Activated CD8-positive, alpha-beta memory T cell treated with anti-CD3 and anti-CD28 coated beads, Interleukin-2, amount 50 U/mL, for 1 hour (primary cell): ENCODE data around the gene HIVEP2.

Experiments used
- DNase-seq: peaks from one replicate; pipeline ENCODE4 v3.0.0-alpha.2; 2020; ENCODE audit errors: extremely low read depth

The HIVEP2 gene

DNA sequence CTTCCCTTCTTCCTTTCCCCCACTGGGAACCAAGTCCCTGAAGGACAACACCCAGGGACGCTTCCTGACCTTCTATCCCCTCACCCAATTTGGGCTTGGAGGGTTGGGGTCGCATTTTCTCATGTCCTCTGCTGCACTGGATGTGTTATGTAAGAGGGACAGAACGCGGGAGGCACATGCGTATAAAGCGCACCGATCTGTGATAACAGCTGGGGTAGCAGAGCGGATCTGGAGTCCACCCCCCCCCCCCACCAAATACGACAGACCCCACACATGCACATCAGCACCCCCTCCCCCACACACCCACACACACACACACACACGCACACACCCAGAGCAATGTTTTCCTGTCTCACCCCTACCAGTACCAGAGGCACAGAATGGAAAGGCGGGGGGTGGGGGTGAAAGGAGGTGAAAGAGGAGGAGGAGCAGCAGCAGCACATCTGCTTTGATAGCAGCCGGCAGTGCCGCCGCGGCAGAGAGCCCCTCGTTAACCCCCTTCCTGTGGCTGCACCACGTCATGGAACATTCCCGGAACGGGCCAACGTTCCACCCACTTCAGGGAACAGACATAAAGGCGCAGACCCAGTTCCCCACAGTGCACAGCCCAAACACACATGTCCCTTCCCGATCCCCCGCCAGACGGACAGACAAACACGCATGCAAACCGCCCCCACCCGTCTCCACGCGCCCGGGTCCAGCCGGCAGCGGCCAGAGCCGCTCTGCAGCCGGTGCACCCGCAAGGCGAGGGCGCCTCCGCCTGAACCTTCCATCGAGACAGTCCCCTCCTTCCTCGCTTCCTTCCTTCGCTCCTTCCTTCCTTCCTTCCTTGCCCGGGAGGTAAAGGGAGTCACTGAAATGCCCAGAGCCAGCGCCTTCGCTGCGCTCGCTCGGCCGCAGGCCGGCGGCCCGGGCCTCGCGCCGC, 590 bp downstream of the HIVEP2 start:
- peak; percentile 98 for DNase-seq

DNA sequence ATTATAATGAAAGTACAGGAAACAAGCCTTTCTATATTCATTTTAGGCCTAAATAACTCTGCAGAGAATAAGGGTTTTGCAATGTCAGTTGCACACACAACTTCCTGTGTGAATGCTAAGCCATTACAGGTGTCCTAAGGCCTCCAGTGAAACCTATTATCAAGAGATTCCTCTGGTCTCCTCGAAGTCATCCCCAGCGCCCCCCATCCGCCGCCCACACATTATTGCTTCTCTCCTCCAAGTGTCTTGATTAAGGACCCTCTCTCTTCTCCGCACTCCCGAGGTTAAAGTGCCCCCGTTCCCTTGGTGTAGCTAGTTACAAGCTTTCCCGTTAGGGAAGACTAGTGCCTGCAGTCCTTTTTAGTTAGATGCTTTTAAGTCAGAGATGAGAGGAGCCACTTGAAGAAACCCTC, 1.3 kb downstream of the HIVEP2 start:
- peak; percentile 8 for DNase-seq

DNA sequence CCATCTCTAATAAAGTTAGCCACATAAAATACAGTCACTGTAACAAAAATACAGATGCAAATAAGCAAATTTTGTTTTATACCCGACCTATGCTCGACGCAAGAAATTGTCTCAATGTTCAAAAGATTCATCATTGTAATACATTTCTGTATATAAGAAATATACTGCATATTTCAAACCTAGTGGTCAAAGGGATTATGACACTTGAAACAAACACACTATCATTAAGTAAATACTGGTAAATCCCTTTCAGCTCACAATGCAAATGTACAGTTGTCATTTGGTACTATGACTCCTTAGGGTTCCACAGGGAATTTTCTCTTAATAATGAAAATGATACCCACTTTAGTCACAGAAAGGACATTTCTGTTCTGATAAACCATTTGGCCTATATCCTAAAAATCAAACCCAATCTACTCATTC, 2.2 kb downstream of the HIVEP2 start:
- no peak for DNase-seq

DNA sequence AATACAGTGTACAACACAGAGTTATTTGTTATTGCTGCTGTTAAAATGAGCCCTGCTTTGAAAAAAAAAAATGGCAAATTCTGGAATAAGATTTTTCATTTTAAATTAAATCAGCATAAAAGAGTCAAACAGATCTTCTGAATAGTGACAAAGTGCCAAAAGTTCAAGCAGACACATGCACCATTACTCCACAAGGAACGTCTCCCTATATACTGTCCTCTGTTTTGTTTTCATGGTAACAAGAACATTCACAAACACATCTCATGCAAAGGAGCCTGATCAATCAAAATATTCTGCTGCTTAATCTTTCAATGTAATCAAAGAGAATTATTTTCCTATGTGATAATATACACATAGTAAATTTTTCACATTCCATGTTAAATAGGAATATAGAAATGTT, 2.7 kb downstream of the HIVEP2 start:
- no peak for DNase-seq

DNA sequence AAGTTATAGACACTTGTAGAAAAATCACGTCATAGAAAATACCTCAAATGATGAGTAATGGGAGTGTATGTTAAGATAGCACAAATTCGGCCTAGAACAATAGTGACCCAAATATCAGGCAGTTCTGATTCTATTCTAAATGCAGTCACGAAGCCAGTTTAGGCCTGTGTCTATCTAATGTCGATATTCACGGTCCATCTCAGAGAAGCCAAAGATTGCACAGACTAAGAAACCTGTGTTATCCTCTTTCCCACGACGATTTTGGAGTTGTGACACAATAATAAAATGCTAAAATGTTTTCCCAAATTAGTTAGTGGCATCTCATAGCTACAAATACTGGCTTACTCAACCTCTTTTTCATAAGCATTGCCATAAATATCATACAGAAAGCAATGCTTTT, 4.0 kb downstream of the HIVEP2 start:
- DNase-seq = no peak

DNA sequence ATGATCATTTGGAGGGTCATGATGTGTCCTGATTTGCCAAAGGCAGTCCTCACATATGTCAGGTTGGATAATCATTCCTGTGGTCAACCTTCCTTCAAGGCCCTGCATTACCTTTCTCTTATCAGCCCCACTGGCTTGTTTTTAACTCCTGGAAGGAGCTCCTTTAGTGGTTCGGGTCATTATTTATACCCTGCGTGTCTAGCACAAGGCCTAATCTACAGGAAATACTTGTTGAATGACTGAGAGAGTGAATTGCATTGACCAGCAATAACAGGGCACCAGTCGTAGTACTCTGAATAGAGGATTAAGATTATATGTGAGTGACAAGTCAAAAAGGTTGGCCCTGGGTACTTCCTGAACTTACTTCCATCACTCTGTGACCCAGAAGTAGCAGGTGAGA, 4.5 kb downstream of the HIVEP2 start:
- no peak for DNase-seq

DNA sequence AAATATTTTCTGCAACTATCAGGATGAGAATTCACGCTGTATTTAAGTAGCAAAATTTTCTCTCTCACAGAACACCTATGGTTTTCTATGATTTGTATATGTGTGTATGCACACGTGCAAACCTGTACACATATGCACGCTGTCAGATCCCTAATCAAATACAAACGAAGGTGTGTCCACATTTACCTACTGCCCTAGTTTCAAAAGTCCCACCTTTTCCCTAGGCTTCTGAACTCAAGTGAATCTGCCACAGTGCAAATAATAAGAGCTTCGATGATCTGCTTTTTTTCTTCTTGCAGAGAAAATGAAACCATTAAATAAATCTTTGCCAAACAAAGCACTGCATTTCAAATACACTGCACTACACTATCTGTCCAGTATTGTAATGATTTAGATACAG, 6.5 kb downstream of the HIVEP2 start:
- DNase-seq = no peak

DNA sequence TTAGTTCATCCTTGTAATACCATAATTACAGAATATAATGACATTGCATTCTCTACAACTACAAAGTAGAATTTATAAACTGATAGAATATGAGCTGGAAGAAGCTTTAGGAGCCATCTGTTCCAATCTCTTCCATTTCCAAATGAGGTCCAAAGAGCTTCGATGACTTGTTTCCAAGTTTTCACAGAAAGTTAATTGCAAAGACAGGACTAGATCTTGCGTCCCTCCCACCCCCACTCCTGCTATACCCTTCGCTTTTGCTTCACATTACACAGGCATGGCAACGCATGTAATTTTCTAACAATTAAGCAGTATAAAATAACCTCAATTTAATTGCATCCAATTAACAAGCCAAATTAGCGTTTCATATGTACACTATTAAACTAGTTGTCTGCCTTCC, 7.0 kb downstream of the HIVEP2 start:
- no peak for DNase-seq

DNA sequence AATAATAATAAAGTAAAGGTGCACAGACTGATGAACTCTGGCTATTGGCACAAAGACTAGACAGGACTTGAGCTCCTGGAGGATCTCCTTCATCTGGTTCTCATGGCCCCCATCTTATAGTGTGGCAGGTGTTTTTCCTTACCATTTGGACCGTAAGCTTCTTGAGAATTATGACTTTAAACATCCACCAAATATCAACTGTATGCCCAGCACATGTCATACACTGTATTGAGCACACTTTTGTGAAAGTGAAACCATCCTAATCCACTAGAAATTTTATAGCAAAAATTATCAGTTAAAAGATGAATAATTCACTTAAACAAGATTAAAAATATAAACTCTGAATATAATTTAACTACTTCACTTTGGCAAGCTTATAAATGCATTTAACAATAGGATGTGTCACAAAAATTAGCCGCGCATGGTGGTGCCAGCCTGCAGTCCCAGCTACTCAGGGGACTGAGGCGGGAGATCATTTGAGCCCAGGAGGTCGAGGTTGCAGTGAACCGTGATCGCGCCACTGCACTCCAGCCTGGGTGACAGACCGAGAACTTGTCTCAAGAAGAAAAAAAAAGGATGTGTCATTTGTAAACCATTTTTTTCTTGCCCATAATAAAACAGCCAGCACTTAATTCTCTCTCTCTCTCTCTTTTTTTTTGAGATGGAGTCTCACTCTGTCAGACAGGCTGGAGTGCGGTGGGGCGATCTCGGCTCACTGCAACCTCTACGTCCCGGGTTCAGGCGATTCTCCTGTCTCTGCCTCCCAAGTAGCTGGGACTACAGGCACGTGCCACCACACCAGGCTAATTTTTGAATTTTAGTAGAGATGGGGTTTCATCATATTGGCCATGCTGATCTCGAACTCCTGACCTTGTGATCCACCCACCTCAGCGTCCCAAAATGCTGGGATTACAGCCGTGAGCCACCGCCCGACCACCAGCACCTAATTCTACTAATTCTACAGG, 9.1 kb downstream of the HIVEP2 start:
- DNase-seq = no peak

DNA sequence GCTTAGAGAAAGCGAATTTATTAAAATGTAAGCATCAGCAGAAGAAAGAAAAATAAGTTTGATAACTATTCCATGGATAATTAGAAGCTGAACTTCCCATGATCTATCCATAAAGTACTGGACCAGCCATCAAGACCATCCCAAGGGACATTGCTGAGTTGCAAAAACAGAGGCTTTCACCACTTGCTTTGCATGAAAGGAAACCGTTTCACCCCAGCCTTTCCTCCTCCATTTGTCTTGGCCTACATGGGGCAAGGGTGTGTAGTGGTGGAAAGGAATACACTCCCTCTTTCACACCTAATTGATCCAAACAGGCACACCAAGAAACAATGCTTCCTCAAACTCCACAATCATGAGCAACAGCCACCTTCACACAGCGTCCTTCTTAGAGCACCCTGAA, 10.4 kb downstream of the HIVEP2 start:
- no peak for DNase-seq

DNA sequence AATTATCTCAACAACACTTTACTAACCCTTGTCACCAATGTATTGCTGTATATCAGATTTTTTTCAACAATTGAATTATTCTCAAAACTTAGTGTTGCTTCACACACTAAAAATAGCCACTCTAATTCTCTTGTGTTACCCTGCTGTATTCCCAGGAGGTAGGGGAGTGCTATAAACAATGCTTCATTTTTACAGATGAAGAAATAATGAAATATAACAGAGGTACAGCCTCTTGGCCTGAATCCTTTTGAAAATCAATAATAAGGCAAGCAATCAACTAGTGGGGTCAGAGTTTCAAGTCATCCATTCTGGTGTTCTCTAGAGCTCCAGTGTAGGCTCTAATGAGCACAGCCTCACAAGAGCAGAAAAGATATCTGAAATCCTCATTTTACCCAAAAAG, 10.9 kb downstream of the HIVEP2 start:
- no peak for DNase-seq

DNA sequence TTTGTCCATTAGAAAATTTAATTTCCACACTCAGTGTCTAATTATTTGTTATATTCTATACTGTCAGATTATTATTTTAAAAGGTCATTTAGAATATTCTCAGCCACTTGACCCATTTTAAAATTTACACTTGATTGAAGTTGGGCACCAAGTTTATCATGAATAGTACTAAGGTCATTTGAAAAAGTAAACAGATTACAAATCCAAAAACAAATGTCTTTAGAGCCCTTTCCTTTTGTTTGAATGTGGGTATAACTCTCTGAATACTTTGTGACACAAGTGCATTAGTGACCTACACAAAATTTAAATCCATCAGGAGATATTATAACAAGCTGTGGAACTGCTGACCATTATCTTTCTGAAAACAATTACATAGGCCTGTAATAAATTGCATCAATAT, 11.3 kb downstream of the HIVEP2 start:
- no peak for DNase-seq

DNA sequence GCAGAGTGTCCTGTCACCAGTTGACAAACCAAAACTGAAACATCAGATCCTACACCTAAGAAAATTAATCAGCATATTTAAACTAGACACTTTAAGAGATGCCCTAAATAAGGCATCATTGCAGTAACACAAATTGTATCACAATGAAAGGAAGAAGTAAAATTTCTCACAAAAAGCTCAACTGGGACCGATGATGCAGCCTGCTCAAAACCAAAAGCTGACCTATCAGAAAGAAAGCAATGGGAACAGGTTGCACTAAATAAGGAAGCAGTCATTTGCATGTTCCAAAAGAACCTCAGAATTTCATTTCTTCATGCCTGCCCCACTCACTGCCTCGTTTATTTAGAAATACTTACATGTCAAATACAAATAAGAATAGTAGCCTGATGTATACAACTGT, 12.1 kb downstream of the HIVEP2 start:
- DNase-seq = no peak

DNA sequence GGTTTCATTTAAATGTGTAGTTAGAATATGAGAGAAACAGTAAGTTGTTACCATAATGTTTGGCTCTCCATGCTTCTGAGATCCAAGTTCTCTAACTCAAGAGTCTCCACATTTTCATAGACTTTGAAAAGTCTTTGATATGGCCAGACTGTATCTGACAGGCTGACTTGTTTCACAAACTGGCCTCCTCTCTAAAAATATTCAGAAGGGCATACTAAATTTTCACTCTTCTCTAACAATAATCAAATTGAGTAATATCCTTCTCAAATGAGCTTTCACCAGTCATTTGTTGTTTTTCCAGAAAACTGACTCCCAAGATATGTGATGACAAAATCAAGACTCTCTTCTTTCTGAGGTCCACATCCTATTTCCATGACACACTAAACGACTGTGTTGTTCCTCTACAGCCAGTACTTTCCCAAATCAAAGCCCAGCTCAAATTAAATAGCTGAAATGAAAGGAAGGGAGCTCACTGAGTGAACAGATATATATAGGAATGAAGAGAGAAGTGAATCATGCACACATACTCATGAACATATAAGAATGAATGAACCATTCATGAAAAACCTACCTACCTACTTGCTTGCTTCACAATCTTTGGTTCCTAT, 15.1 kb downstream of the HIVEP2 start:
- no peak for DNase-seq

DNA sequence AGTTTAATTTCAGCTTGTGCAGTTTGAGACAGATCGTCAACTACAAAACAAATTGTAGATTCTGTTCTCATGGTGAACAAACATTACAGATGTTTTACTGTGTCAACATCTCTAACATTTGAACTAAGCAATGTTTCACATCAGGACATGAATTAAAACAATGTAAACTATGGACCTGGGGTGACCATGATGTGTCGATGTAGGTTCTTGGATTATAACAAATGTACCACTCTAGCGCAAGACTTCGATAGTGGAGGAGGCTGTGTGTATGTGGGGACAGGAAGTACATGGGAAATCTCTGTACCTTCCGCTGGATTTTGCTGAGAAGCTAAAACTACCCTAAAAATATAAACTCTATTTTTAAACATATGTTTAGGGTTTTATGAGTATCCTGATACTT, 17.1 kb downstream of the HIVEP2 start:
- DNase-seq = no peak

DNA sequence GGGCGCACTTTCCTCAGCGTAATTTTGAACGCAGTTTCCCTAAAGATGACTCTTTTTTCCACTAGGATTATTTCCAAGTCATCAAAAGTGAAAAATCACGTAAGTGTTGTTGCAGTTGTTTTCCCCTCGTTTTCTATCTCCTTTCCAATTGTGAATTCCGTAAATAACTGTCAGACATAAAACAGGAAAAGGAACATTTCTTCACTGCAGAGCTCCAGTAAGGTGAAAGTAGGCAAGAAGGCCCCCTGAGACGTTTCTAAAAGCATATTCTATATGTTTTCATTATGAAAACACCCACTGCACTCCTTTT, 17.8 kb downstream of the HIVEP2 start:
- DNase-seq = no peak

DNA sequence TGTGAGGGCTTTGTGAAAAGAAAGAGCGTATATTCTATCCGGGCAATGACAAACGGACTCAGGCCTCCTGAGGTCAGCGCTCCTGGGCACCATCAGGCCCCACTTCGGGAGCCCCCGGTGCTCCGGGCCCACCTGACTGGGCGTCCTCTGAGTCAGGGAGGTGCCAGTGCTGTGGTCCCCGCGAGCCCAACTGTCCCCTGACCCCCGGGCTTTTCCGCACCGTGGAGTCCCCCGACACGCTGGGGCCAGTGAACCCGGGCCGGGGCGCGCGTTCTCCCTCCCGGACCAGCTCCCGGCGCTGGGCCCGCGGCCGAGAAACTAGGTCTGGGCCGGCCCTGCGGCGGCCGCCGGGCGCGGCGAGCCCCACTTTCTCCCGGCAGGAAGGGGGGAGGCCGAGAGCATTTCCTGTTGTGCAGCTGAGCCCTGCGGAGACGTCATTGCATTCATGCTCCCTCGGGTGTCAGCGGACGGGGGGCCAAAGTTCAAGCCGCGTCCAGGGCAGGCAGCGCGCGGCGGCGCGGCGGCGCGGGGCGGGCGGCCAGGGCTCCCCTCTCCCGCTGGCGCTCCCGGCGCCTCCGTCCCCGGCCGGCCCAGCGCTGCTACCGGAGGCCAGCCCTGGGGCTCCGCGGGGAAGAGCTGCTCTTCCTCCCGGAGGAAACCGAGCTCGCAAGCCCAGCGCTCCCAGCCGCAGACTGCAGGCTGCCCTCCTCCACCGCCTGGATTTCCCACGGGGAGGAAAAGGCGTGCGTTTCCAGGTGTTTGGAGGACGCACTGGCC, 18.3 kb downstream of the HIVEP2 start:
- DNase-seq = no peak

DNA sequence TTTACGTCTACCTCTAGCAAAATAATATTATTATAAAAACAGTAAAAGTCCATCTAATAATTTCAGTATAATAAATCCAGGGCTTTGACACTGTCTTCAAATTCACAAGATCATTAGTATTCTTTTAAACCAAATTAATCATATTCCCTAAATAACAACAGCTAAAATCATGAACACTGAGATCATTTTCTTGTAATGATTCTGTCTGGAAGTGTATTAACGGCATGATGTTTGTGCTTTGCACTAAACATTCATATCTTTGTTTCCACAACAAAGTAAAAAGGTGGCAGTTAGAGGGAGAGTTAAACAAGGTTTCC, 18.8 kb downstream of the HIVEP2 start:
- DNase-seq = no peak

DNA sequence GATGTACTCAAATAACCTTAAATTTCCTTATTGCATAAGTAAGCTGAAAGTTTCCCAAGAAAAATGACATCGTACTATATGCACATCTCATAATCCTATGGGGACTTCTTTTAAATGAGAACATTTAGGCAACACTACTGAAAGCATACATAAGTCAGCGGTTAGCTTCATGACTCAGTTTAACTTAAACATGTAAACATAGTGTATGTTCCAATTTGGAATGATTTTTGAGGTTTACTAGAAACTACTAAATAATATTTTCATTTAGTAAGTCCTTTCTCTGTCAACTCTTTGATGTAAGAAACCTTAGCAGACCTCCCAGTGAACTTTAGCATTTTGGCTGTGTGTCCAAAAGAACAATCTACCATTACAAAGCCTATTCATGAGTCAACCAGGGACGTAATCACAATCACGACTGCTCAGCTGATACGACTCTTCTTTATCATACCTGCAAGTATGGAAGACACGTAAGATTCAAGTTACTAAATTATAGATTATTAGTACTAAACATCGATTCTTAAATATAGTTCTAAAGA, 19.3 kb downstream of the HIVEP2 start:
- DNase-seq = no peak

DNA sequence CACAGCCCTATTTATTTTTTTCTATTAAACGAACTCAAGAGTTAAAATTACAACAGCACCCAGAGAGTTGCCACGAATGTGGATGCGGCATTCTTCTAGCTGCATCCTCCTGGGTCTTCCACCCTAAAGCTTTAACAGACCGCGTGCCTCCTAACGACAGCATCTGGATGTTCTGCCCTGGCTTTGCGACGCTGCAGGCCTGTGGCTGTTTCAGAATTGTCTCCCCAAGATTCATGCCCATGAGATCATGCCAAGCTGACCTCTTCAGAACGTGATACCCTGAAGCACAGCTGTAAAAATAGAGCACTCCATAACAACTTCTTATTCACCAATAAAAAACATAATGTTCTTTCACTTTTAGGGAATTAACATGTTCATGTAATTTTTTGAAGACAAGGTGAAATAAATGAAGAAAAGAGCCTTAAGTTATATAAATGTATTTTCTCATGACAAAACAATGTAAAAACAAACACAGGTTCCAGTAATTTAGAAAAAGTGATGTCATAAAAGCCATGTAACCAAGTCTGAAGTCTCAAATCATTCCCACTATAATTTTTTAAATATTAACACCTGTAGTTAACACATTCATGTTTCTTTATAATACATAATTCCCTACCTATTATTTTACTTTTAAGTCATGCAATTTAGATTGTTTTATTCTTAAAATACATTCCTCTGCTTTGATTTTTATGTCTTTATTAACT, 26.5 kb downstream of the HIVEP2 start:
- no peak for DNase-seq

DNA sequence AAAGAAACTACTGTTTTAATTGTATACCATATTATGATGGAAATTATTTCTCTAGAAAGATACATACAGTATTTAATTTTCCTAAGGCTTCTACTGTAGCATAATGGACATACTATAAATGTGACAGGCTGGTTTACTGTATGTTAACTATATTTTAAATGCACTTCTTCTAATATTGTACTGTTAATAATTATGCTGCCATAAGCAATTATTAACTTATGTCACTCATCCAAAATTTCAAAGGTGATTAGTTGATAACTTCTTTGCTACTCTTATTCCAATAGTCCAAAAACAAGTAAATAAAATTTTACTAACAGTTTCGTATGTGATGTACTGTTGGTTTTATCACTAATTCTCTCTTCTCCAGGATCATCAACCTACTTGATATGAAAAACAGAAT, 28.1 kb downstream of the HIVEP2 start:
- no peak for DNase-seq
